MCF 10A (cell line): ENCODE measurements around the gene MCM9. TPM values are rescaled to one million over a fixed set of nuclear protein-coding genes. Genes with fewer than 3 reads are reported as not detected.
A peak's percentile ranks its signal among the peaks of the same experiment; 100 is the strongest.

ENCODE experiments used
- BruUV-seq: library from RNA; stranded (reverse); fragments of 400-500 nt; replicated peaks from 2 replicates; lab custom pipeline; 2021; lab: Mats Ljungman, UMichigan
- CTCF ChIA-PET: fragments of 300-600 bp; sonication (Branson Sonifier 250); formaldehyde crosslinking; extraction: SDS; loops from one replicate; lab custom pipeline; 2021; ENCODE audit warnings: antibody characterized with exemption, inconsistent platforms; lab: Yijun Ruan, JAX
- POLR2A ChIA-PET: fragments of 300-600, 350-650 bp; sonication (Branson Sonifier 250); formaldehyde crosslinking; extraction: SDS; loops from one replicate; lab custom pipeline; 2020; ENCODE audit warnings: antibody characterized with exemption, inconsistent platforms; lab: Yijun Ruan, JAX
- DNase-seq: peaks from one replicate; pipeline ENCODE4 v3.0.0-alpha.2; 2018; ENCODE audit not compliant: unreplicated experiment
- H3K27ac Mint-ChIP-seq: one replicate; pipeline ENCODE4 v1.8.0; 2022; ENCODE audit warnings: mild to moderate bottlenecking, low read depth, mixed read lengths; ENCODE audit not compliant: unreplicated experiment
- H3K27me3 Mint-ChIP-seq: one replicate; pipeline ENCODE4 v1.8.0; 2022; ENCODE audit warnings: mixed read lengths; ENCODE audit not compliant: insufficient read depth, unreplicated experiment
- H3K36me3 Mint-ChIP-seq: one replicate; pipeline ENCODE4 v1.8.0; 2022; ENCODE audit warnings: mild to moderate bottlenecking, moderate library complexity, mixed read lengths; ENCODE audit not compliant: insufficient read depth, unreplicated experiment
- H3K4me1 Mint-ChIP-seq: one replicate; pipeline ENCODE4 v1.8.0; 2022; ENCODE audit warnings: mixed read lengths; ENCODE audit not compliant: insufficient read depth, unreplicated experiment
- H3K4me3 Mint-ChIP-seq: one replicate; pipeline ENCODE4 v1.8.0; 2022; ENCODE audit warnings: mild to moderate bottlenecking, moderate library complexity, mixed read lengths; ENCODE audit not compliant: unreplicated experiment
- H3K9me3 Mint-ChIP-seq: one replicate; pipeline ENCODE4 v1.8.0; 2022; ENCODE audit warnings: mixed read lengths; ENCODE audit not compliant: unreplicated experiment
- intact Hi-C: fragments of 100-400 bp; cut with micrococcal nuclease; formaldehyde crosslinking; loops from 2 replicates; pipeline ENCODE4 v1.14.1; 2022
- total RNA-seq: library from RNA; stranded (reverse); gene quantifications from 2 replicates; pipeline ENCODE4 v1.2.3, GENCODE V29; 2022
- TF ChIP-seq, protein P1 (sequence below): fragments of 200-600 bp; IDR thresholded peaks from one replicate; pipeline ENCODE4 v1.8.0; 2022; ENCODE audit warnings: antibody characterized with exemption, mild to moderate bottlenecking; ENCODE audit not compliant: unreplicated experiment

The MCM9 gene
- total RNA-seq, 1 experiment from 2014 or later: 13.0 TPM

- TF ChIP-seq, protein P1, sequence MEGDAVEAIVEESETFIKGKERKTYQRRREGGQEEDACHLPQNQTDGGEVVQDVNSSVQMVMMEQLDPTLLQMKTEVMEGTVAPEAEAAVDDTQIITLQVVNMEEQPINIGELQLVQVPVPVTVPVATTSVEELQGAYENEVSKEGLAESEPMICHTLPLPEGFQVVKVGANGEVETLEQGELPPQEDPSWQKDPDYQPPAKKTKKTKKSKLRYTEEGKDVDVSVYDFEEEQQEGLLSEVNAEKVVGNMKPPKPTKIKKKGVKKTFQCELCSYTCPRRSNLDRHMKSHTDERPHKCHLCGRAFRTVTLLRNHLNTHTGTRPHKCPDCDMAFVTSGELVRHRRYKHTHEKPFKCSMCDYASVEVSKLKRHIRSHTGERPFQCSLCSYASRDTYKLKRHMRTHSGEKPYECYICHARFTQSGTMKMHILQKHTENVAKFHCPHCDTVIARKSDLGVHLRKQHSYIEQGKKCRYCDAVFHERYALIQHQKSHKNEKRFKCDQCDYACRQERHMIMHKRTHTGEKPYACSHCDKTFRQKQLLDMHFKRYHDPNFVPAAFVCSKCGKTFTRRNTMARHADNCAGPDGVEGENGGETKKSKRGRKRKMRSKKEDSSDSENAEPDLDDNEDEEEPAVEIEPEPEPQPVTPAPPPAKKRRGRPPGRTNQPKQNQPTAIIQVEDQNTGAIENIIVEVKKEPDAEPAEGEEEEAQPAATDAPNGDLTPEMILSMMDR: no peak
- intact Hi-C loops: no loop called here
- no TSS peak for BruUV-seq
- POLR2A ChIA-PET: no interaction called here
- no peak for DNase-seq
- no peaks in the 10 kb centered on the region for H3K27me3 Mint-ChIP-seq
- H3K4me3 Mint-ChIP-seq: no peak overlapping the region
- no peaks in the 10 kb centered on the region for H3K36me3 Mint-ChIP-seq
- peaks cover 14% of the 10 kb centered on the region for H3K9me3 Mint-ChIP-seq
- H3K27ac Mint-ChIP-seq: no peak overlapping the region
- H3K4me1 Mint-ChIP-seq: peaks cover 17% of the 10 kb centered on the region
- CTCF ChIA-PET: interaction anchor here (0.6 to 0.7 kb wide), 2 partner anchors 1142 to 1678 kb away, joined by 3 to 4 read pairs; no protein-coding TSS in a partner anchor
Observed at GRCh38 chr6:118872726-118873125, 62.2 kb downstream of the MCM9 start.

- intact Hi-C loops: no loop called here
- no TSS peak for BruUV-seq
- Mint-ChIP-seq H3K27ac (no peak overlapping the region), H3K36me3 (no peaks in the 10 kb centered on the region), H3K4me3 (no peak overlapping the region), H3K4me1 (peaks cover 17% of the 10 kb centered on the region), H3K9me3 (peaks cover 14% of the 10 kb centered on the region), H3K27me3 (no peaks in the 10 kb centered on the region)
- TF ChIP-seq, protein P1: no peak
- CTCF ChIA-PET: interaction anchor here (0.6 to 0.7 kb wide), 2 partner anchors 1142 to 1678 kb away, joined by 3 to 4 read pairs; no protein-coding TSS in a partner anchor
- no peak for DNase-seq
- POLR2A ChIA-PET: no interaction called here
Observed at GRCh38 chr6:118872318-118872717, 62.6 kb downstream of the MCM9 start.

DNA sequence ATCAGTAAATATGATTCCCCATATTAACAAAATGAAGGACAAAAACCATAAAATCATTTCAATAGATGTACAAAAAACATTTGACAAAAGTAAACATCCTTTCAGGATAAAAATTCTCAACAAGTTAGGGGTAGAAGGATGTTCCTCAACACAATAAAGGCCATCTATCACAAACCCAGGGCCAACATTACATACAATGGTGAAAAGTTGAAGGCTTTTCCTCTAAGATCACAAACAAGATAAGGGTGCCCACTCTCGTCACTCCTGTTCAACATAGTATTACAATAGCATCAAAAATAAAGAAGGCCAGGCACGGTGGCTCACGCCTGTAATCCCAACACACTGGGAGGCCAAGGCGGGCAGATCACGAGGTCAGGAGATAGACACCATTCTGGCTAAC is 63.6 kb downstream of the MCM9 start:
- ChIA-PET POLR2A (no interaction called here), CTCF (no interaction called here)
- H3K27ac Mint-ChIP-seq: no peak overlapping the region
- H3K4me1 Mint-ChIP-seq: peaks cover 17% of the 10 kb centered on the region
- H3K9me3 Mint-ChIP-seq: peaks cover 19% of the 10 kb centered on the region
- no peaks in the 10 kb centered on the region for H3K27me3 Mint-ChIP-seq
- TF ChIP-seq, protein P1: no peak
- intact Hi-C loops: no loop called here
- no peaks in the 10 kb centered on the region for H3K36me3 Mint-ChIP-seq
- no peak for DNase-seq
- BruUV-seq: no TSS peak
- no peak overlapping the region for H3K4me3 Mint-ChIP-seq

DNA sequence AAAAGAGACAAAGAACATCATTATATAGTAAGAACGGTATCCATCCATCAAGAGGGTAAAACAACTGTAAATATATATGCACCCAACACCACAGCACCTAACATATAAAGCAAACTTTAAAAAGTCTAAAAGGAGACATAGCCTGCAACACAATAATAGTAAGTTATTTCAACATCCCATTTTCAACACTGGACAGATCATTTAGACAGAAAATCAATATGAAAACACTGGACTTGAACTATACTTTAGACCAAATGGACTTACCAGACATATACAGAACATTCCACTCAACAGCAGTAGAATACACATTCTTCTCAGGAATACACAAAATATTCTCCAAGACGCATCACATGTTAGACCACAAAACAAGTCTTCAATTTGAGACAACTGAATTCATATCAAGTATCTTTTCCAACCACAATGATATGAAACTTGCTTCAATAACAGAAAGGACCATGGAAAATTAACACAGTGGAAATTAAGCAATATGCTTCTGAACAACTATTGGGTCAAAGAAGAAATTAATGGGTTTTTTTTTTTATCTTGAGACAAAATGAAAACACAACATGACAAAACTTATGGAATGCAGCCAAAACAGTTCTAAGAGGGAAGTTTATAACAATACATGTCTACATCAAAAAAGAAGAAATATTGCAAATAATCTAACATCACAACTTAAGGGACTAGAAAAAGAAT is 64.9 kb downstream of the MCM9 start:
- H3K36me3 Mint-ChIP-seq: no peaks in the 10 kb centered on the region
- CTCF ChIA-PET: no interaction called here
- H3K4me1 Mint-ChIP-seq: peaks cover 17% of the 10 kb centered on the region
- no peak overlapping the region for H3K4me3 Mint-ChIP-seq
- POLR2A ChIA-PET: interaction anchor here (0.5 to 0.6 kb wide), 3 partner anchors 43 to 65 kb away, joined by 3 to 4 read pairs (median 4); no protein-coding TSS in a partner anchor
- peaks cover 26% of the 10 kb centered on the region for H3K9me3 Mint-ChIP-seq
- TF ChIP-seq, protein P1: no peak
- DNase-seq: peak; percentile 9
- H3K27ac Mint-ChIP-seq: no peak overlapping the region
- intact Hi-C loops: no loop called here
- no TSS peak for BruUV-seq
- H3K27me3 Mint-ChIP-seq: no peaks in the 10 kb centered on the region
